Lung (tissue), 12 donors: ENCODE results near the gene APLN. TPM values are rescaled to one million over a fixed set of nuclear protein-coding genes. Genes with fewer than 3 reads are reported as not detected.

Experiments
- ATAC-seq: fragments of 200-7000 bp; cut with Tn5 transposase; one replicate; pipeline ENCODE4 v1.9.1; 2020; ENCODE audit warnings: moderate number of reproducible peaks; ENCODE audit not compliant: insufficient read depth, low FRiP score
- DNase-seq, 3 donors: peaks; one replicate each; pipeline ENCODE4 v3.0.0-alpha.2; 2013 to 2017
- H3K27ac ChIP-seq, 2 donors: one replicate each; pipeline ENCODE4 v1.5.1; 2013; ENCODE audit warnings: mild to moderate bottlenecking in 2 of 2, moderate library complexity in 2 of 2, control low read depth in 1 of 2, inconsistent platforms in 1 of 2, low read depth in 1 of 2, low read length in 1 of 2
- H3K27me3 ChIP-seq, 3 donors: one replicate each; pipeline ENCODE4 v1.5.1; 2013; ENCODE audit warnings: low read length in 2 of 3; ENCODE audit not compliant: control insufficient read depth in 3 of 3, insufficient read depth in 3 of 3
- H3K36me3 ChIP-seq, 4 donors: one replicate each; pipeline ENCODE4 v1.5.1; 2013; ENCODE audit warnings: low read length in 4 of 4, mild to moderate bottlenecking in 1 of 4, moderate library complexity in 1 of 4; ENCODE audit not compliant: control insufficient read depth in 4 of 4, insufficient read depth in 4 of 4
- H3K4me1 ChIP-seq, 5 donors: one replicate each; pipeline ENCODE4 v1.5.1; 2013; ENCODE audit warnings: low read length in 5 of 5, mild to moderate bottlenecking in 2 of 5, moderate library complexity in 1 of 5; ENCODE audit not compliant: control insufficient read depth in 5 of 5, insufficient read depth in 5 of 5
- H3K4me3 ChIP-seq: one replicate; pipeline ENCODE4 v1.5.1; 2013; ENCODE audit warnings: mild to moderate bottlenecking, control low read depth, moderate library complexity
- H3K9ac ChIP-seq, 2 donors: one replicate each; pipeline ENCODE4 v1.5.1; 2013; ENCODE audit warnings: low read length in 2 of 2, control low read depth in 1 of 2; ENCODE audit not compliant: insufficient read depth in 1 of 2
- H3K9me3 ChIP-seq, 4 donors: one replicate each; pipeline ENCODE4 v1.5.1; 2013; ENCODE audit warnings: low read length in 3 of 4, mild to moderate bottlenecking in 1 of 4, moderate library complexity in 1 of 4; ENCODE audit not compliant: control insufficient read depth in 4 of 4, insufficient read depth in 3 of 4
- WGBS, 2 donors: extraction: QIAGEN DNeasy Blood & Tissue Kit; methylation state at CpG; one replicate each; pipeline ENCODE4 v1.1.7; 2013; 5-methylcytosine and 5-hydroxymethylcytosine counted together
- polyA plus RNA-seq, 2 donors: library from polyadenylated mRNA; stranded (reverse); fragments of 200-250 nt; gene quantifications; one replicate each; pipeline ENCODE4 v1.2.1, GENCODE V29; 2013
- total RNA-seq, 2 donors: library from RNA; depleted of rRNA in 1 of 2; stranded (reverse); fragments of >200 nt in 1 of 2; gene quantifications; one replicate each; pipeline ENCODE4 v1.2.1, GENCODE V29; 2014 to 2021
- TF ChIP-seq, protein P1 (sequence below): IDR thresholded peaks from 2 replicates; pipeline ENCODE4 v1.5.1; 2012; ENCODE audit warnings: mild to moderate bottlenecking; ENCODE audit errors: control extremely low read depth, extremely low read depth
- donor health status: control.
- donor health status: control.
- donor health status: Bipolar disorder and iron deficiency.
- donor health status: healthy.
- donor health status: DM: yes; HTN: yes; CAD: no.

The APLN gene
- total and polyA plus RNA-seq, 4 donors: 1.8 to 10.4 (median 5.7) TPM

- TF ChIP-seq, protein P1, sequence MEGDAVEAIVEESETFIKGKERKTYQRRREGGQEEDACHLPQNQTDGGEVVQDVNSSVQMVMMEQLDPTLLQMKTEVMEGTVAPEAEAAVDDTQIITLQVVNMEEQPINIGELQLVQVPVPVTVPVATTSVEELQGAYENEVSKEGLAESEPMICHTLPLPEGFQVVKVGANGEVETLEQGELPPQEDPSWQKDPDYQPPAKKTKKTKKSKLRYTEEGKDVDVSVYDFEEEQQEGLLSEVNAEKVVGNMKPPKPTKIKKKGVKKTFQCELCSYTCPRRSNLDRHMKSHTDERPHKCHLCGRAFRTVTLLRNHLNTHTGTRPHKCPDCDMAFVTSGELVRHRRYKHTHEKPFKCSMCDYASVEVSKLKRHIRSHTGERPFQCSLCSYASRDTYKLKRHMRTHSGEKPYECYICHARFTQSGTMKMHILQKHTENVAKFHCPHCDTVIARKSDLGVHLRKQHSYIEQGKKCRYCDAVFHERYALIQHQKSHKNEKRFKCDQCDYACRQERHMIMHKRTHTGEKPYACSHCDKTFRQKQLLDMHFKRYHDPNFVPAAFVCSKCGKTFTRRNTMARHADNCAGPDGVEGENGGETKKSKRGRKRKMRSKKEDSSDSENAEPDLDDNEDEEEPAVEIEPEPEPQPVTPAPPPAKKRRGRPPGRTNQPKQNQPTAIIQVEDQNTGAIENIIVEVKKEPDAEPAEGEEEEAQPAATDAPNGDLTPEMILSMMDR: no peak
- no peak for DNase-seq
- Histone ChIP-seq H3K9me3 (peaks cover 0 to 2% (median 0%) of the 10 kb centered on the region in 4 donors), H3K27me3 (no peaks in the 10 kb centered on the region), H3K9ac (no peak overlapping the region), H3K4me3 (no peak overlapping the region), H3K27ac (no peak overlapping the region), H3K36me3 (no peaks in the 10 kb centered on the region), H3K4me1 (peaks cover 0 to 5% (median 0%) of the 10 kb centered on the region in 5 donors)
- ATAC-seq: no peak
- WGBS, 2 donors: 70 to 90% methylated on average over 8 of the region's 8 CpGs
Observed at GRCh38 chrX:129696463-129697155, 41.9 kb upstream of the APLN start.

- TF ChIP-seq, protein P1: no peak
- Histone ChIP-seq H3K9me3 (peaks cover 0 to 2% (median 0%) of the 10 kb centered on the region in 4 donors), H3K4me1 (no peaks in the 10 kb centered on the region), H3K9ac (no peak overlapping the region), H3K27me3 (no peaks in the 10 kb centered on the region), H3K36me3 (no peaks in the 10 kb centered on the region), H3K27ac (no peak overlapping the region), H3K4me3 (no peak overlapping the region)
- WGBS, 2 donors: 81 to 94% methylated on average over 8 of the region's 8 CpGs
- DNase-seq (no peak), ATAC-seq (no peak)
Observed at GRCh38 chrX:129695937-129696336, 41.2 kb upstream of the APLN start.

- 75 to 83% methylated on average over 6 of the region's 6 CpGs for WGBS, 2 donors
- no peaks in the 10 kb centered on the region for H3K36me3 ChIP-seq
- no peak overlapping the region for H3K4me3 ChIP-seq
- H3K27ac ChIP-seq: no peak overlapping the region
- no peak overlapping the region for H3K9ac ChIP-seq
- peaks cover 0 to under 1% (median 0%) of the 10 kb centered on the region in 5 donors for H3K4me1 ChIP-seq
- H3K27me3 ChIP-seq: no peaks in the 10 kb centered on the region
- H3K9me3 ChIP-seq: peaks cover 0 to 2% (median 0%) of the 10 kb centered on the region in 4 donors
- ATAC-seq: no peak
- TF ChIP-seq, protein P1: no peak
- no peak for DNase-seq
Observed at GRCh38 chrX:129695535-129695934, 40.8 kb upstream of the APLN start.
